Peyer's patch (tissue), 4 donors: ENCODE results near the gene TRIM2.

Experiments used
- CTCF ChIP-seq, 6 experiments: fragments of 450-650 bp in 4 of 6; fragments of 200-600 bp in 2 of 6; sonication (generic) in 1 of 6; IDR thresholded peaks; one replicate each; pipeline ENCODE4 v1.5.1; 2017 to 2019; ENCODE audit warnings: antibody characterized with exemption in 6 of 6, mild to moderate bottlenecking in 3 of 6, moderate library complexity in 1 of 6
- POLR2A ChIP-seq, 2 donors: fragments of 450-650 bp; IDR thresholded peaks; one replicate each; pipeline ENCODE4 v1.5.1; 2017; ENCODE audit warnings: antibody characterized with exemption in 2 of 2, mild to moderate bottlenecking in 2 of 2, moderate library complexity in 2 of 2

- TF ChIP-seq POLR2A (IDR thresholded peaks at IDR 0.05) (no peak), CTCF (IDR thresholded peaks at IDR 0.05) (no peak)
These were observed 2.3 kb downstream of the TRIM2 start for GRCh38 chr4:153206534-153206933.
